ENCODE data around the gene ZNF546. TPM values are rescaled to one million over a fixed set of nuclear protein-coding genes. Genes with fewer than 3 reads are reported as not detected.
"Not testable (repeated sequence)": the region's sequence is repeated elsewhere in the genome, so short reads cannot be mapped to it uniquely, and the experiment has no call there.

The ZNF546 gene
- polyA plus RNA-seq (2013) = 4.1 TPM

- peak within 1 kb of the TSS; percentile 86 to 93 for H3K27ac ChIP-seq (ENCODE audit: insufficient read depth in 1 of 2, low read depth in 1 of 2, low read length in 2 of 2, poor library complexity in 1 of 2, severe bottlenecking in 2 of 2)
- peak; percentile 85 to 93 (median 91) for DNase-seq
- H3K4me1 ChIP-seq (ENCODE audit: control extremely low read depth in 1 of 4, control insufficient read depth in 4 of 4, insufficient read depth in 4 of 4, low read length in 3 of 4) = peaks cover 12 to 21% (median 13%) of the 10 kb centered on the region in 4 experiments
- ChIA-PET POLR2A (interaction anchor here (0.7 to 1.2 kb wide), 2 partner anchors 27 to 94 kb away, joined by 3 read pairs; partner anchors contain the start of gene ZNF780A), CTCF (no interaction called here)
- WGBS (ENCODE audit: insufficient coverage) = 6% methylated on average over 42 of the region's 53 CpGs
- H3K27me3 ChIP-seq (replicated peaks in 2 of 5; ENCODE audit: control insufficient read depth in 4 of 5, insufficient read depth in 5 of 5, low read length in 4 of 5) = no peaks in the 10 kb centered on the region
- peaks cover 0 to 10% (median under 1%) of the 10 kb centered on the region in 4 experiments for H3K36me3 ChIP-seq (ENCODE audit: control insufficient read depth in 4 of 4, insufficient read depth in 4 of 4, low read length in 3 of 4)
- H3K4me3 ChIP-seq (ENCODE audit: control insufficient read depth in 1 of 7, extremely low read depth in 1 of 7, insufficient read depth in 4 of 7, low read depth in 2 of 7, low read length in 6 of 7) = peak within 1 kb of the TSS; percentile 58 to 99 (median 87)
- H3K9me3 ChIP-seq (ENCODE audit: control extremely low read depth in 1 of 5, control insufficient read depth in 4 of 5, insufficient read depth in 2 of 5, low read depth in 1 of 5, low read length in 4 of 5) = peaks cover 0 to 12% (median 8%) of the 10 kb centered on the region in 5 experiments
Measured at GRCh38 chr19:39996811-39997637, at the start of gene ZNF546. TSS of gene ZNF546 (plus strand) at chr19:39997060. CDS start at chr19:39998327, 1,267 bp downstream.

GRCh38 chr19:39949026-39949747, 47.7 kb upstream of the ZNF546 start:
- H3K27me3 ChIP-seq (replicated peaks in 2 of 5; ENCODE audit: control insufficient read depth in 4 of 5, insufficient read depth in 5 of 5, low read length in 4 of 5) = peaks cover 0 to 85% (median 39%) of the 10 kb centered on the region in 5 experiments
- H3K9me3 ChIP-seq (ENCODE audit: control extremely low read depth in 1 of 5, control insufficient read depth in 4 of 5, insufficient read depth in 2 of 5, low read depth in 1 of 5, low read length in 4 of 5) = no peaks in the 10 kb centered on the region
- WGBS (ENCODE audit: insufficient coverage) = no CpG with 5 or more reads among the region's 2 CpGs
- no peak overlapping the region for H3K27ac ChIP-seq (ENCODE audit: insufficient read depth in 1 of 2, low read depth in 1 of 2, low read length in 2 of 2, poor library complexity in 1 of 2, severe bottlenecking in 2 of 2)
- H3K4me1 ChIP-seq (ENCODE audit: control extremely low read depth in 1 of 4, control insufficient read depth in 4 of 4, insufficient read depth in 4 of 4, low read length in 3 of 4) = peaks cover 8 to 19% (median 17%) of the 10 kb centered on the region in 4 experiments
- CTCF ChIA-PET = no interaction called here
- no peak for DNase-seq
- H3K36me3 ChIP-seq (ENCODE audit: control insufficient read depth in 4 of 4, insufficient read depth in 4 of 4, low read length in 3 of 4) = no peaks in the 10 kb centered on the region
- POLR2A ChIA-PET = no interaction called here
- H3K4me3 ChIP-seq (ENCODE audit: control insufficient read depth in 1 of 7, extremely low read depth in 1 of 7, insufficient read depth in 4 of 7, low read depth in 2 of 7, low read length in 6 of 7) = no peak overlapping the region

- WGBS (ENCODE audit: insufficient coverage) = 100% methylated on average over 1 of the region's 2 CpGs
- Histone ChIP-seq H3K4me1 (ENCODE audit: control extremely low read depth in 1 of 4, control insufficient read depth in 4 of 4, insufficient read depth in 4 of 4, low read length in 3 of 4) (peaks cover 8 to 19% (median 16%) of the 10 kb centered on the region in 4 experiments), H3K9me3 (ENCODE audit: control extremely low read depth in 1 of 5, control insufficient read depth in 4 of 5, insufficient read depth in 2 of 5, low read depth in 1 of 5, low read length in 4 of 5) (no peaks in the 10 kb centered on the region), H3K27me3 (replicated peaks in 2 of 5; ENCODE audit: control insufficient read depth in 4 of 5, insufficient read depth in 5 of 5, low read length in 4 of 5) (peaks cover 0 to 84% (median 31%) of the 10 kb centered on the region in 5 experiments), H3K4me3 (ENCODE audit: control insufficient read depth in 1 of 7, extremely low read depth in 1 of 7, insufficient read depth in 4 of 7, low read depth in 2 of 7, low read length in 6 of 7) (no peak overlapping the region), H3K36me3 (ENCODE audit: control insufficient read depth in 4 of 4, insufficient read depth in 4 of 4, low read length in 3 of 4) (no peaks in the 10 kb centered on the region), H3K27ac (ENCODE audit: insufficient read depth in 1 of 2, low read depth in 1 of 2, low read length in 2 of 2, poor library complexity in 1 of 2, severe bottlenecking in 2 of 2) (no peak overlapping the region)
- ChIA-PET CTCF (interaction anchor here (0.9 to 1.0 kb wide), 2 partner anchors 18 to 19 kb away, joined by 3 read pairs; partner anchors contain the start of gene PSMC4), POLR2A (no interaction called here)
- no peak for DNase-seq
Measured at GRCh38 chr19:39951065-39951650, 45.7 kb upstream of the ZNF546 start.

GRCh38 chr19:39951686-39952085, 45.2 kb upstream of the ZNF546 start:
- no peak for DNase-seq
- no CpG with 5 or more reads among the region's 3 CpGs for WGBS (ENCODE audit: insufficient coverage)
- H3K4me1 ChIP-seq (ENCODE audit: control extremely low read depth in 1 of 4, control insufficient read depth in 4 of 4, insufficient read depth in 4 of 4, low read length in 3 of 4) = peaks cover 8 to 19% (median 16%) of the 10 kb centered on the region in 4 experiments
- no peaks in the 10 kb centered on the region for H3K9me3 ChIP-seq (ENCODE audit: control extremely low read depth in 1 of 5, control insufficient read depth in 4 of 5, insufficient read depth in 2 of 5, low read depth in 1 of 5, low read length in 4 of 5)
- H3K27me3 ChIP-seq (replicated peaks in 2 of 5; ENCODE audit: control insufficient read depth in 4 of 5, insufficient read depth in 5 of 5, low read length in 4 of 5) = peaks cover 0 to 84% (median 31%) of the 10 kb centered on the region in 5 experiments
- H3K27ac ChIP-seq (ENCODE audit: insufficient read depth in 1 of 2, low read depth in 1 of 2, low read length in 2 of 2, poor library complexity in 1 of 2, severe bottlenecking in 2 of 2) = no peak overlapping the region
- CTCF ChIA-PET = interaction anchor here (0.9 to 1.0 kb wide), 2 partner anchors 17 to 19 kb away, joined by 3 read pairs; partner anchors contain the start of gene PSMC4
- POLR2A ChIA-PET = no interaction called here
- no peaks in the 10 kb centered on the region for H3K36me3 ChIP-seq (ENCODE audit: control insufficient read depth in 4 of 4, insufficient read depth in 4 of 4, low read length in 3 of 4)
- no peak overlapping the region for H3K4me3 ChIP-seq (ENCODE audit: control insufficient read depth in 1 of 7, extremely low read depth in 1 of 7, insufficient read depth in 4 of 7, low read depth in 2 of 7, low read length in 6 of 7)

GRCh38 chr19:39953915-39954314, 42.9 kb upstream of the ZNF546 start:
- CTCF ChIA-PET = interaction anchor here (1.1 to 1.8 kb wide), 2 partner anchors 12 to 111 kb away, joined by 3 to 6 read pairs; no protein-coding TSS in a partner anchor
- H3K36me3 ChIP-seq (ENCODE audit: control insufficient read depth in 4 of 4, insufficient read depth in 4 of 4, low read length in 3 of 4) = no peaks in the 10 kb centered on the region
- no CpG with 5 or more reads among the region's 7 CpGs for WGBS (ENCODE audit: insufficient coverage)
- H3K9me3 ChIP-seq (ENCODE audit: control extremely low read depth in 1 of 5, control insufficient read depth in 4 of 5, insufficient read depth in 2 of 5, low read depth in 1 of 5, low read length in 4 of 5) = no peaks in the 10 kb centered on the region
- H3K4me3 ChIP-seq (ENCODE audit: control insufficient read depth in 1 of 7, extremely low read depth in 1 of 7, insufficient read depth in 4 of 7, low read depth in 2 of 7, low read length in 6 of 7) = peak overlapping the region in 1 of 7 experiments; percentile 12
- H3K27ac ChIP-seq (ENCODE audit: insufficient read depth in 1 of 2, low read depth in 1 of 2, low read length in 2 of 2, poor library complexity in 1 of 2, severe bottlenecking in 2 of 2) = no peak overlapping the region
- POLR2A ChIA-PET = interaction anchor here (0.7 kb wide), 1 partner anchor 12 kb away, joined by 4 read pairs; no protein-coding TSS in a partner anchor
- no peak for DNase-seq
- peaks cover 8 to 19% (median 16%) of the 10 kb centered on the region in 4 experiments for H3K4me1 ChIP-seq (ENCODE audit: control extremely low read depth in 1 of 4, control insufficient read depth in 4 of 4, insufficient read depth in 4 of 4, low read length in 3 of 4)
- peaks cover 0 to 71% (median 31%) of the 10 kb centered on the region in 5 experiments for H3K27me3 ChIP-seq (replicated peaks in 2 of 5; ENCODE audit: control insufficient read depth in 4 of 5, insufficient read depth in 5 of 5, low read length in 4 of 5)

- DNase-seq; H3K9me3 ChIP-seq (ENCODE audit: control extremely low read depth in 1 of 5, control insufficient read depth in 4 of 5, insufficient read depth in 2 of 5, low read depth in 1 of 5, low read length in 4 of 5); H3K36me3 ChIP-seq (ENCODE audit: control insufficient read depth in 4 of 4, insufficient read depth in 4 of 4, low read length in 3 of 4); H3K27ac ChIP-seq (ENCODE audit: insufficient read depth in 1 of 2, low read depth in 1 of 2, low read length in 2 of 2, poor library complexity in 1 of 2, severe bottlenecking in 2 of 2); POLR2A ChIA-PET; H3K4me3 ChIP-seq (ENCODE audit: control insufficient read depth in 1 of 7, extremely low read depth in 1 of 7, insufficient read depth in 4 of 7, low read depth in 2 of 7, low read length in 6 of 7): not testable (repeated sequence)
- CTCF ChIA-PET = interaction anchor here (0.8 kb wide), 1 partner anchor 12 kb away, joined by 3 read pairs; no protein-coding TSS in a partner anchor
- Histone ChIP-seq H3K27me3 (replicated peaks in 2 of 5; ENCODE audit: control insufficient read depth in 4 of 5, insufficient read depth in 5 of 5, low read length in 4 of 5) (peaks cover 0 to 65% (median 11%) of the 10 kb centered on the region in 5 experiments), H3K4me1 (ENCODE audit: control extremely low read depth in 1 of 4, control insufficient read depth in 4 of 4, insufficient read depth in 4 of 4, low read length in 3 of 4) (peaks cover 5 to 13% (median 11%) of the 10 kb centered on the region in 4 experiments)
- WGBS (ENCODE audit: insufficient coverage) = 100% methylated on average over 5 of the region's 5 CpGs
Measured at GRCh38 chr19:39957886-39958285, 39.0 kb upstream of the ZNF546 start.
